Naive thymus-derived CD4-positive, alpha-beta T cell (primary cell): ENCODE results near the gene CCNL2. TPM values are rescaled to one million over a fixed set of nuclear protein-coding genes. Genes with fewer than 3 reads are reported as not detected.
A peak's percentile ranks its signal among the peaks of the same experiment; 100 is the strongest.
"Not testable (repeated sequence)": the region's sequence is repeated elsewhere in the genome, so short reads cannot be mapped to it uniquely, and the experiment has no call there.

Experiments used
- ATAC-seq: fragments of 150-1000 bp; cut with Tn5 transposase; 2 replicates; pipeline ENCODE4 v1.10.0; 2021; ENCODE audit warnings: mild to moderate bottlenecking, moderate library complexity
- CTCF ChIA-PET: fragments of 350-600 bp; sonication (Branson Sonifier 250); formaldehyde crosslinking; loops from one replicate; lab custom pipeline; 2021; ENCODE audit warnings: antibody characterized with exemption; lab: Charles Lee
- POLR2A ChIA-PET: fragments of 350-600 bp; sonication (Branson Sonifier 250); formaldehyde crosslinking; loops from one replicate; lab custom pipeline; 2021; ENCODE audit warnings: antibody characterized with exemption, inconsistent platforms; lab: Charles Lee
- DNase-seq, 9 donors: peaks; one replicate each; pipeline versions ENCODE4 v3.0.0 to v3.0.0-alpha.2; 2020 to 2022; ENCODE audit warnings: mixed read lengths in 1 of 9
- H3K27ac ChIP-seq: one replicate; pipeline ENCODE4 v1.7.0; 2013; ENCODE audit warnings: mild to moderate bottlenecking, low read depth, low read length, moderate library complexity
- H3K27me3 ChIP-seq, 2 donors: one replicate each; pipeline ENCODE4 v1.7.0; 2013; ENCODE audit warnings: low read length in 2 of 2, mild to moderate bottlenecking in 2 of 2, moderate library complexity in 2 of 2; ENCODE audit not compliant: control insufficient read depth in 2 of 2, insufficient read depth in 2 of 2
- H3K36me3 ChIP-seq, 3 experiments: 1 replicate in 2 of 3; 2 replicates in 1 of 3; pipeline ENCODE4 v1.7.0; 2013; ENCODE audit warnings: low read length in 3 of 3, mild to moderate bottlenecking in 3 of 3, moderate library complexity in 1 of 3; ENCODE audit not compliant: insufficient read depth in 3 of 3, control insufficient read depth in 2 of 3
- H3K4me1 ChIP-seq, 2 donors: one replicate each; pipeline ENCODE4 v1.7.0; 2013; ENCODE audit warnings: low read length in 2 of 2, mild to moderate bottlenecking in 2 of 2, moderate library complexity in 1 of 2; ENCODE audit not compliant: control insufficient read depth in 2 of 2, insufficient read depth in 2 of 2
- H3K4me3 ChIP-seq: 2 replicates; pipeline ENCODE4 v1.7.0; 2013; ENCODE audit warnings: mild to moderate bottlenecking, low read length
- H3K9me3 ChIP-seq, 3 experiments: 1 replicate in 2 of 3; 2 replicates in 1 of 3; pipeline ENCODE4 v1.7.0; 2013; ENCODE audit warnings: low read length in 3 of 3; ENCODE audit not compliant: control insufficient read depth in 2 of 3
- H3K27ac Mint-ChIP-seq, 9 donors: one replicate each; pipeline ENCODE4 v1.8.0; 2020 to 2022; ENCODE audit warnings: mixed read lengths in 9 of 9, mild to moderate bottlenecking in 8 of 9, moderate library complexity in 5 of 9, inconsistent platforms in 2 of 9
- H3K27me3 Mint-ChIP-seq, 5 donors: one replicate each; pipeline ENCODE4 v1.8.0; 2021 to 2022; ENCODE audit warnings: mixed read lengths in 5 of 5, mild to moderate bottlenecking in 1 of 5
- H3K36me3 Mint-ChIP-seq, 5 donors: one replicate each; pipeline ENCODE4 v1.8.0; 2020 to 2022; ENCODE audit warnings: mixed read lengths in 5 of 5, mild to moderate bottlenecking in 3 of 5, inconsistent platforms in 1 of 5
- H3K4me1 Mint-ChIP-seq, 7 donors: one replicate each; pipeline ENCODE4 v1.8.0; 2020 to 2022; ENCODE audit warnings: mixed read lengths in 7 of 7, mild to moderate bottlenecking in 3 of 7, inconsistent platforms in 1 of 7
- H3K4me3 Mint-ChIP-seq, 10 donors: one replicate each; pipeline ENCODE4 v1.8.0; 2020 to 2022; ENCODE audit warnings: mild to moderate bottlenecking in 10 of 10, mixed read lengths in 10 of 10, moderate library complexity in 6 of 10, inconsistent platforms in 2 of 10
- H3K9me3 Mint-ChIP-seq, 11 donors: one replicate each; pipeline ENCODE4 v1.8.0; 2020 to 2022; ENCODE audit warnings: mixed read lengths in 11 of 11, mild to moderate bottlenecking in 4 of 11, inconsistent platforms in 1 of 11, moderate library complexity in 1 of 11
- intact Hi-C, 2 donors: fragments of 100-400 bp; cut with micrococcal nuclease; formaldehyde crosslinking; loops; one replicate each; pipeline ENCODE4 v1.15.1; 2023
- polyA plus RNA-seq, 2 donors: library from polyadenylated mRNA; unstranded; fragments of 300-500 nt; fragmentation: Illumina TruSeq; gene quantifications; one replicate each; pipeline ENCODE4 v1.2.3, GENCODE V29; 2021
- total RNA-seq, 6 experiments: library from RNA in 5 of 6; stranded (reverse) in 5 of 6; gene quantifications; 1 replicate in 5 of 6; 2 replicates in 1 of 6; pipeline ENCODE4 v1.2.3 and lab custom pipeline; 2021 to 2026

The CCNL2 gene
- total and polyA plus RNA-seq, 7 experiments from 2014 or later: 16.3 to 403 (median 238) TPM

GRCh38 chr1:1420654-1421141, 21.6 kb upstream of the CCNL2 start:
- H3K4me1 ChIP-seq: no peaks in the 10 kb centered on the region
- no peaks in the 10 kb centered on the region for H3K27me3 ChIP-seq
- H3K4me3 ChIP-seq: no peak overlapping the region
- H3K36me3 ChIP-seq: no peaks in the 10 kb centered on the region
- no peak for ATAC-seq
- intact Hi-C loops: no loop called here
- Mint-ChIP-seq H3K27ac (no peak overlapping the region), H3K4me1 (peaks cover 0 to 4% (median 0%) of the 10 kb centered on the region in 7 donors), H3K9me3 (peaks cover 0 to 2% (median 0%) of the 10 kb centered on the region in 11 donors), H3K4me3 (peak overlapping the region in 3 of 10 donors; percentile 41 to 70 (median 48)), H3K36me3 (no peaks in the 10 kb centered on the region), H3K27me3 (peaks cover 0 to 31% (median 16%) of the 10 kb centered on the region in 5 donors)
- POLR2A ChIA-PET: interaction anchor here (0.7 kb wide), 1 partner anchor 11 kb away, joined by 3 read pairs; no protein-coding TSS in a partner anchor
- H3K27ac ChIP-seq: no peak overlapping the region
- CTCF ChIA-PET: no interaction called here
- no peak for DNase-seq
- no peaks in the 10 kb centered on the region for H3K9me3 ChIP-seq

- H3K4me1 Mint-ChIP-seq: peaks cover 0 to 4% (median 0%) of the 10 kb centered on the region in 7 donors
- H3K27ac Mint-ChIP-seq: no peak overlapping the region
- intact Hi-C loops: no loop called here
- Histone ChIP-seq H3K9me3 (no peaks in the 10 kb centered on the region), H3K4me1 (no peaks in the 10 kb centered on the region), H3K27me3 (no peaks in the 10 kb centered on the region), H3K4me3 (no peak overlapping the region), H3K27ac (no peak overlapping the region), H3K36me3 (no peaks in the 10 kb centered on the region)
- ChIA-PET POLR2A (no interaction called here), CTCF (interaction anchor here (1.2 kb wide), 1 partner anchor 45 kb away, joined by 4 read pairs; the partner anchor contains the start of gene AURKAIP1)
- DNase-seq: no peak
- peak overlapping the region in 1 of 10 donors; percentile 70 for H3K4me3 Mint-ChIP-seq
- H3K36me3 Mint-ChIP-seq: no peaks in the 10 kb centered on the region
- H3K27me3 Mint-ChIP-seq: peaks cover 0 to 27% (median 11%) of the 10 kb centered on the region in 5 donors
- peaks cover 0 to 2% (median 0%) of the 10 kb centered on the region in 11 donors for H3K9me3 Mint-ChIP-seq
- ATAC-seq: peak; percentile 60
Observed at GRCh38 chr1:1419813-1420653, 20.9 kb upstream of the CCNL2 start.

- no peak for ATAC-seq
- H3K4me1 ChIP-seq: no peaks in the 10 kb centered on the region
- H3K36me3 ChIP-seq: no peaks in the 10 kb centered on the region
- Mint-ChIP-seq H3K36me3 (no peaks in the 10 kb centered on the region), H3K27me3 (peaks cover 0 to 23% (median 10%) of the 10 kb centered on the region in 5 donors), H3K4me1 (peaks cover 0 to 4% (median 0%) of the 10 kb centered on the region in 7 donors), H3K27ac (no peak overlapping the region), H3K4me3 (peak overlapping the region in 2 of 10 donors; percentile 25 to 38), H3K9me3 (peaks cover 0 to 2% (median 0%) of the 10 kb centered on the region in 11 donors)
- H3K27me3 ChIP-seq: no peaks in the 10 kb centered on the region
- ChIA-PET CTCF (interaction anchor here (1.2 kb wide), 1 partner anchor 44 kb away, joined by 4 read pairs; the partner anchor contains the start of gene AURKAIP1), POLR2A (no interaction called here)
- intact Hi-C loops: no loop called here
- no peak for DNase-seq
- H3K27ac ChIP-seq: no peak overlapping the region
- H3K9me3 ChIP-seq: no peaks in the 10 kb centered on the region
- H3K4me3 ChIP-seq: no peak overlapping the region
Observed at GRCh38 chr1:1419363-1419812, 20.3 kb upstream of the CCNL2 start.

GRCh38 chr1:1418464-1419362, 19.6 kb upstream of the CCNL2 start:
- ATAC-seq (no peak), DNase-seq (no peak)
- Mint-ChIP-seq H3K9me3 (peaks cover 0 to 2% (median 0%) of the 10 kb centered on the region in 11 donors), H3K27me3 (peaks cover 0 to 23% (median 10%) of the 10 kb centered on the region in 5 donors), H3K4me1 (peaks cover 0 to 4% (median 0%) of the 10 kb centered on the region in 7 donors), H3K36me3 (no peaks in the 10 kb centered on the region), H3K4me3 (peak overlapping the region in 6 of 10 donors; percentile 21 to 49 (median 38)), H3K27ac (no peak overlapping the region)
- H3K4me1 ChIP-seq: no peaks in the 10 kb centered on the region
- POLR2A ChIA-PET: interaction anchor here (0.8 kb wide), 1 partner anchor 114 kb away, joined by 3 read pairs; no protein-coding TSS in a partner anchor
- no peaks in the 10 kb centered on the region for H3K9me3 ChIP-seq
- H3K36me3 ChIP-seq: no peaks in the 10 kb centered on the region
- no peak overlapping the region for H3K4me3 ChIP-seq
- intact Hi-C loops: no loop called here
- H3K27ac ChIP-seq: no peak overlapping the region
- no peaks in the 10 kb centered on the region for H3K27me3 ChIP-seq
- CTCF ChIA-PET: interaction anchor here (1.2 kb wide), 1 partner anchor 43 kb away, joined by 4 read pairs; the partner anchor contains the start of gene AURKAIP1

- CTCF ChIA-PET, H3K4me1 Mint-ChIP-seq, ATAC-seq, DNase-seq, H3K9me3 Mint-ChIP-seq, H3K36me3 ChIP-seq, H3K9me3 ChIP-seq, H3K4me1 ChIP-seq, H3K4me3 ChIP-seq, H3K27ac ChIP-seq, H3K27me3 ChIP-seq, H3K36me3 Mint-ChIP-seq, intact Hi-C loops: not testable (repeated sequence)
- POLR2A ChIA-PET: interaction anchor here (0.8 kb wide), 1 partner anchor 113 kb away, joined by 3 read pairs; no protein-coding TSS in a partner anchor
- Mint-ChIP-seq H3K4me3 (peak overlapping the region in 4 of 10 donors; percentile 30 to 49 (median 44)), H3K27ac (peak overlapping the region in 3 of 9 donors; percentile 7 to 48 (median 25)), H3K27me3 (peaks cover 0 to 22% (median 6%) of the 10 kb centered on the region in 5 donors)
Observed at GRCh38 chr1:1417825-1418463, 18.8 kb upstream of the CCNL2 start.
